Upper lobe of left lung (tissue), 4 donors: ENCODE data around the gene SYF2.

Experiments used
- CTCF ChIP-seq, 6 experiments: fragments of 450-650 bp in 4 of 6; fragments of 200-600 bp in 2 of 6; sonication (generic) in 2 of 6; IDR thresholded peaks; one replicate each; pipeline ENCODE4 v1.5.1; 2016 to 2019; ENCODE audit warnings: antibody characterized with exemption in 6 of 6
- EP300 ChIP-seq, 4 donors: sonication (generic); formaldehyde crosslinking; IDR thresholded peaks; one replicate each; pipeline ENCODE4 v1.5.1; 2017; ENCODE audit warnings: antibody characterized with exemption in 4 of 4, control low read depth in 2 of 4
- POLR2A ChIP-seq, 4 donors: fragments of 450-650 bp; IDR thresholded peaks; one replicate each; pipeline ENCODE4 v1.5.1; 2016 to 2017; ENCODE audit warnings: antibody characterized with exemption in 4 of 4, mild to moderate bottlenecking in 2 of 4
- POLR2AphosphoS5 ChIP-seq, 2 donors: sonication (generic); formaldehyde crosslinking; IDR thresholded peaks; one replicate each; pipeline ENCODE4 v1.5.1; 2017; ENCODE audit warnings: antibody characterized with exemption in 2 of 2

GRCh38 chr1:25220666-25221065 lies 11.6 kb downstream of the SYF2 start:
- TF ChIP-seq CTCF (IDR thresholded peaks at IDR 0.05) = no peak
- no peak for TF ChIP-seq POLR2AphosphoS5 (IDR thresholded peaks at IDR 0.05)
- TF ChIP-seq POLR2A (IDR thresholded peaks at IDR 0.05) = no peak
- no peak for TF ChIP-seq EP300 (IDR thresholded peaks at IDR 0.05)
